ENCODE results near the gene HEATR5B.
"Not testable (repeated sequence)": the region's sequence is repeated elsewhere in the genome, so short reads cannot be mapped to it uniquely, and the experiment has no call there.

The HEATR5B gene

DNA sequence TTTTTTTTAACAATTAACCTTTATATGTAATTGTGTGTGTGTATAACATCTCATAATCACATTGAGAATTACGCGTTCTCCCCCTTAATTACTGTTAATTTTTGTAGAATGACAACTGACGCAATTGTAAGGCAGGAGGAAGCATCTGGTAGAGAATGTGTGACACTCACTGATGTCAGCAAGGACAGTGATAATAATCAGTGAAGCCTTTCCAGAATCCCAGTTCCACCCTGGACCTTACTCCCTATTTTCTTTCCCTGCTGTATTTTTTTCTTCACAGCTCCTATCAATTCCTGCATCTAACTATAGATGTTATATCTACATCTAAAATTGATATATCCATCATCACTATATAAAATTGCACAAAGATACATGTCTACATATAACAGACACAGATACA is 101.7 kb downstream of the HEATR5B start:
- no peak for DNase-seq (ENCODE audit: low read depth, low spot score)

DNA sequence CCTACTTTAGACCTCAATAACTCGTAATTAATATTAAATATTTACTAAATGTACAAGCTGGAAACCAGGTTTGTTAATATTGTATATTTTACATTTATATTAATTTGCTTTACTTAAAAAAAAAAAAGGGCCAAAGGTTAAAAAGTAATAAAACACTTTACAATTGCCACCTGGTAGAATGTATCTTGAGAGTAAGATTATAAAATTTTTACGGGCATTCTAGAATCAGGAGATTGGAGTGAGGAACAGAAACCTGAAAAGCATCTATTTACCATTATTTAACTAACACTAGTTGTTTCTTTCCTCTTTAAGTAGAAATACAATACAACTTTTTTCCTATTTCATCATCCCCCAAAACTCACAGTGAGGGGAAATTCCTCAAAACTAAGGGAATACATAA is 102.3 kb downstream of the HEATR5B start:
- no peak for DNase-seq (ENCODE audit: low read depth, low spot score)

- DNase-seq (ENCODE audit: low read depth, low spot score) = not testable (repeated sequence)
Measured at GRCh38 chr2:36979007-36979406, 105.2 kb downstream of the HEATR5B start.

GRCh38 chr2:36976065-36976464 is 108.1 kb downstream of the HEATR5B start:
- DNase-seq (ENCODE audit: low read depth, low spot score) = no peak

DNA sequence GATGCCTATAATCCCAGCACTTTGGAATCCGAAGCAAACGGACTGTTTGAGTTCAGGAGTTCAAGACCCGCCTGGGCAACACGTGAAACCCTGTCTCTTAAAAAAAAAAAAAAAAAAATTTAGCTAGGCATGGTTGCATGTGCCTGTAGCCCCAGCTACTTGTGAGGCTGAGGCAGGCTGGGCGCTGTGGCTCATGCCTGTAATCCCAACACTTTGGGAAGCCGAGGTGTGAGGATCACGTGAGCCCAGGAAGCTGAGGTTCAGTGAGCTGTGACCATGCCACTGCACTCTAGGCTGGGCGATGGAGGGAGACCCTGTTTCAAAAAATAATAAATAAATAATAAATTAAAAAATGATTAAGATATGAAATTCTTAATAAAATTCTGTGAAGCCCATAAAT is 108.9 kb downstream of the HEATR5B start:
- DNase-seq (ENCODE audit: low read depth, low spot score) = no peak

DNA sequence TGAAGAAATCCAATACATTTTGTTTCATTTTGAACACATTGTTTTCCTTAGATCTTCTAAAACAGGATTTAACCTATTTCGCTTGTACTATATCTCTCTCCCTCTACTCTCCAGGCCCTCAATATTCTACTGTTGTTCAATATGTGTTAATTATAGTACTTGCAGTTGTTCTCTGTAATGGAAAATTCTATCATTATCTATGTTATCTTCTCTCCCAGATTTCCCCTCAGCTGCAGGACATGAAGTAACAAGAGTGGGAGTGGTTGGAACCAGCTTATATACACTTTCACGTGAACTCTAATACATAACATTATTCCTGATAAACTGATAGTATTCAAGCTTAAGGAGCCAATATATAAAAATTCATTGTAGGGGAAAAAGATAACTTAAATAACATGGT is 110.9 kb downstream of the HEATR5B start:
- DNase-seq (ENCODE audit: low read depth, low spot score) = no peak

- DNase-seq (ENCODE audit: low read depth, low spot score) = no peak
Measured at GRCh38 chr2:36971990-36972389, 112.2 kb downstream of the HEATR5B start.

DNA sequence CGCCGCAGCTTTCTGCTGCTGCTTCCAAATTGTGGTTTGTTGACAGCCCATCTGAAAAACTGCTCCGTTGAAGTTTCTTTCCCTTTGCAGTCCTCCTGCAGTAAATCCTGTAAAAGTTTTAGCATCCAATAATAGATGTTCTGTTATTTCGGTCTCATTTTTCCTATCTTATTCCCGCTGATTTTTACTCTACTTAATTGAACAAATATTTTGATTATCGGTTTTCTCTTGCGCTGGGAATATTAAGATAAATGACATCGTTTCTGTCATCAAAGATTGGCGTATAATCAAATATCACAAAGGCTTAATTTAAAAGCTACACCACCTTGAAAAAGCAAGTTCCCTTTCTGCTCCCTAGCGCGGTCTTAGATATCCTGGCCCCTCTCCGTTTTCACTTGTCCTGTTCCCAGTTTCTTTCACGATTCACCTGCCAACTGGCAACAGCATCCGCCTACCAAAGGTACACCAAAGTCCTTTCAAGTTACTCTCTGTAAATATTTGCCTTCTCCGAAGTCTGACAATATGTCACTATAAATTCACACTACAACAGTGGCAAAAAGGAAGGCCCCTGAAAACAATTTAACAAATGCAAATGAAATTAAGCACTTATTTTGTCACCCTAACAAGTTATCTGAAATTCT is 116.8 kb downstream of the HEATR5B start:
- no peak for DNase-seq (ENCODE audit: low read depth, low spot score)

DNA sequence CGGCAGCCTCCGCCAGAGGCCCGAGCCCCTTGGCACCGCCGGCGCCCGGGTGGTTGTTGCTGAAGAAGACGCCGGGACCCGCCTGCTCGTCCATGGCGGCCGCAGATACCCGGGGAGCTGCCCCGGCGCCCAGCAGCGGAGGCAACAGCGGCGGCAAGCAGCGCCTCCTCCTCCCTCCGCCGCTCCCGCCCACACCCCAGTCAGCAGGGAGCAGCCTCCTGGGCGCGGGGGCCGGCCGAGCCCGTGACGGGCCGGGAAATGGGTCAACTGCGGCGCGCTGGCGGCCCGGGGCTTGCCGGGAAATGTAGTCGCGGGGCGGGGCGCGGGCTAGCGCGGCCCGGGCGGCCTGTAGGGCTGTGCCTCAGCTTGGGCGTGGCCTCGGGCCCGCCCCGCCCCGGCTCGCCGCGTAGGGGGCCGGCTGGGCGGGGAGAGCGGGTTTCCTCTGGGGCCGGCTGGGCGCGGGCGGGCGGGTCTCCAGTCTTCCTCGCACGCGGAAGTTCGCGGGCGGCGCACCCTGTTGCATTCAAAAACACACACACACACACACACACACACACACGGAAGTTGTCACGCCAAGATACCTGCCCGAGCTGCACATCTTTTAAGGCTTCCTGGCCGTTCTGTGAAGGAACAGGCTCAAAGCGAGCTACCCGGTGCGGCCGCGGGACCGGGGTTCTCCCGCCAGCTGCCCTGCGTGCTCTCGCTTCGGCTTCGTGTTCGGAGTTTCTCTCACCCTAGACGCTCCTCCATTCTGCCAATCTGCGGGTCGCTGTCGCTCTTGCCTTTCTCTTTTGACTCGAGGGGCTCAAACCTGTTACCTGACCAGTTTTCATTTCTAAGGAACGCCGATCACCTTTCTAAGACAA is 117.6 kb downstream of the HEATR5B start, which contains the start of gene STRN:
Gene STRN (minus strand): TSS at position 167 of the 866 bp plus-strand sequence. CDS start 73 bp downstream, at position 94.
- peak; percentile 99 for DNase-seq (ENCODE audit: low read depth, low spot score)

- peak; percentile 53 for DNase-seq (ENCODE audit: low read depth, low spot score)
Measured at GRCh38 chr2:36965751-36966369, 118.3 kb downstream of the HEATR5B start.

DNA sequence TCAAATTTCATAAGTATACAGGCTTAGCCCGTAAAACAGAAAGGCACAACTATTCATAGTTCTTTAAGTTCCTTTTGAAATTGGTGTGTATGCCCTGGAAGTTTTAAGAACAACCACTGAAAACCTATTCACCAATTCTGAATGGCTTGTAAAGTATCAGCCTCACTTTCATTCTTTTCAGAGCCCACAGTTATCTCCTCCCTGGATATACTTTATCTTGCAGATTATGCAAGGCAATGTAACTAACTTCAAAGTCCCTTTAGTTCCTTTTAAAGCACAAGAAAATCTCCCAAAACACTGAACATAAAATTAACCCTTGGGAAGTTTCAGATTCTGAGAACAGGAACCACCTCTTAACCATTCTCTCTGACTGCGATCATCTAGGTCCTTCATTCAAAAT is 119.0 kb downstream of the HEATR5B start:
- no peak for DNase-seq (ENCODE audit: low read depth, low spot score)

DNA sequence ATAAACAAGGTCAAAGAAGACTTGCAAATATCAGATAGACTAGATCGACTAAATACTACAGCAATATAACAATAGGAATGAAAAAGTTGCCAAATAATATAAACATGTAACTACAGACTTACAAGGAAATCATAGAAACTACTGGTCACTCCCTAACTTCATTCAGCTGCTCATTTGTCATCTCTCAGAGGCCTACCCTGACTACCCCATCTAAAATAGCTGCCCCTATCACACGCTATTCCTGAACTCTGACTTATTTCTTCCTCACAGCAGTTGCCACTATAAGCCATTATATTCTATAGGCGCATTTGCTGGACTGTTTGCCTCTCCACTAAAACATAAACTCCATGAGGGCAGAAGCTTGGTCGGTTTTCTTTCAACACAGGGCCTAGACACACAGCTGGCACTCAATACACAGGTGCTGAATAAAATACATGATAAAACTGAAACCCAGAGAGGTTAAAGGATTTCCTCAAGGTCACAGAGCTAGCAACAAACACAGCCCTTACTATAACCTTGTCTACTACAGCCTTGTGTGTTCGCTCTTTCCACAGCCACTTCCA is 119.6 kb downstream of the HEATR5B start:
- DNase-seq (ENCODE audit: low read depth, low spot score) = no peak

- DNase-seq (ENCODE audit: low read depth, low spot score) = no peak
Measured at GRCh38 chr2:36963734-36964133, 120.4 kb downstream of the HEATR5B start.

DNA sequence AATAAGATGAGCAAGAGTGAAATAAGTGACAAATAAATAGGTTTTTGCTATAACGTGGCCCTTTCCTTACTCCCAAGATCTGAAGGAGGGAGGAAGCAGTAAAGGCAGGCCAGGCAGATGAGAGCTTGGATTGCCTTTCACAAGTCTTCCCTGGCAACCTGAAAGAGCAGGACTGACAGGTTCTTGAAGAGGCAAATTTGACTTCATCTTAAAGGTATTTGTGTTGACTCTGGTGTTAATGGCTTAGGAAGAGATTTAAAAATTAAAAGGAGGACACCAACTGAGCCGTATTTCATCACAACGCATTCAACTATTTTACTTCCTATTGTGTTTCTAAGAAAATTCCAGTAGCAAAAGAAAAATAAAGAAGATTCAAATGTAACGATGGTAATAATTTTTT is 121.1 kb downstream of the HEATR5B start:
- no peak for DNase-seq (ENCODE audit: low read depth, low spot score)

DNA sequence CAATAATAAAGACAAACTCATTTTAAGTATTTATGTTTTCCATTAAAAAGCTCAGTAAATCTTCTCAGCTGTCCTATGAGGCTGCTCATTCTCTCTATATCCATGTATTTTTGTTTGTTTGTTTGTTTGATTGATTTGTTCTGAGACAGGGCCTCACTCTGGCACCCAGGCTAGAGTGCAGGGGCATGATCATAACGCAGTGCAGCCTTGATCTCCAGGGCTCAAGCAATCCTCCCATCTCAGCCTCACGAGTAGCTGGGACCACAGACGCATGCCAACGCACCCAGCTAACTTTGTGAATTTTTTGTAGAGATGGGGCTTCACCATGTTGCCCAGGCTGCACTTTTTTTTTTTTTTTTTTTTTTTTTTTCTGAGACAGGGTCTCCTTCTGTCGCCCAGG is 123.4 kb downstream of the HEATR5B start:
- no peak for DNase-seq (ENCODE audit: low read depth, low spot score)

DNA sequence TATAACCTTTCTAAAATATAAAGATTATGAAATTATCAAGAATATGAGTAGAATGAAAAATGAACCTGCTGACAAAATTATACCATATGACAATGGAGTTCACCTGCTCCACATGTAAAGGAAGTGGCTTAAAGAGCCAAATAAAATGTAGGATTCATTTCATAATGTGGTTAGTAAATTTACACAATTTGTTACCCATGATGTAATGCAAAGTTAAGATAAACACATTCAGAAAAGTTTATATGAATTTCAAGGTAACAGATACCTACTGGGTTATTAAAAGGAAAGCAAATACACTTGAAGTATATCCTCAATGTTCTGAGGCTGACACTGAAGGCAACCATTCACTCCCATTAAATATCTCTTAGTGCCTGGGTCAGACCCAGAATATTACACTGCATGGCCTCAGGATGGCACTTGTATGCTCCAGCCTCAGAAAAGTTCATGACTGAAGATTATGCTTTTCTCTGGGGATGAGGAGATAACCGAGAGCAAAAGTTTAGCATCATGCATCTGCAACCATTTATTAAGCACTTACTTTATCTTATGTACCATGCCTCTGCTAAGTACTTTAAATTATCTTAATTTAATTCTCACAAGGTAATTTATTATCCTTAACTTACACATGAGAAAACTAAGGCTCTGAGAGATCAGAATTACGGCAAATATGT is 124.0 kb downstream of the HEATR5B start:
- DNase-seq (ENCODE audit: low read depth, low spot score) = no peak

DNA sequence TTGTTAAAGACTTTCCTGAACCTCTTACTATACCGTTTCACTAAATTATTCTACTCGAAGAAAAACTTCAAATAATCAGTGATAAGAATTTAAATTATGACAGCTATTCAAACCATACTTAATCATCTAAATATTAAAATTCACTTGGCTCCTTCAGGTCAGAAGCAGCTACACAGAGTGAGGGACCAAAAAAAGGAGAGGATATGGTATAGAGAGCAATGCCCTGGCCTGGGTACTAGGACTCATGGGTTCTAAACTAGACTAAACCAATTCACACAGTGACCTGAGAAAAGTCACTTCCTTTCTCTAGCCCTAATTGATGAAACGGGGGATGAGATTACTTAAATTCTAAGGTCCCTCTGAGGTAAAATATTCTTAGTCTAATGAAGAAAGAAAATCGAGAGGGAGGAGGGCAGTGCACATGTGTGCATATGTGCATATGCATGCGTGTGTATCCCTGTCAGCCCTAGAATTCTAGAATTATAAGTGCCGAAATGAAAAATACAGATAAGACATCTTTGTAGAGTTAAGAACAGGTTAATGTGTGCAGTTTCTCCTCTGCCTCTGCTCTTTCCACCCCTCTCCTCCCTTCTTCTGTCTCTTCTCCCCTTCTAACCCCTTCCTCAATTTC is 129.1 kb downstream of the HEATR5B start:
- no peak for DNase-seq (ENCODE audit: low read depth, low spot score)

DNA sequence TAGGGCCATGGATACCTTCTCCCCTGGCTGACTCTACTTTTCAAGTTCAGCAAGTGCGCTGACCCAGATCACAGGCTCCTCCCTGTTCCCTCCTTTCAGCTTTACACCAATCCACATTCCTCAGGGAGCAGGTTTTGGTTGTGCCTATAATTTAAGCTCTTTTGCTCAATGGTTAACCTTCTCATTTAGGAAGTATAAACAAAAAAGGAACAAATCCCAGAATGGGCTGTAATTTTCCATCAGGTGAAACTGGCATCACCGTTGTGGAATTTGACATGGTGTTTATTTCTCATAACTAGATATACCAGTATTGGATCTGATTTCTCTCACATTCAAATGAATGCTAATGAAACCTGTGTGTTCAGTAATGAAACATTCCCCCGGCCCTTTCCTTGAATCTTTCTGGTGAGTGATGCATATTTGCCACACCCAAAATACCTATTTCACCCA is 131.4 kb downstream of the HEATR5B start:
- DNase-seq (ENCODE audit: low read depth, low spot score) = no peak

DNA sequence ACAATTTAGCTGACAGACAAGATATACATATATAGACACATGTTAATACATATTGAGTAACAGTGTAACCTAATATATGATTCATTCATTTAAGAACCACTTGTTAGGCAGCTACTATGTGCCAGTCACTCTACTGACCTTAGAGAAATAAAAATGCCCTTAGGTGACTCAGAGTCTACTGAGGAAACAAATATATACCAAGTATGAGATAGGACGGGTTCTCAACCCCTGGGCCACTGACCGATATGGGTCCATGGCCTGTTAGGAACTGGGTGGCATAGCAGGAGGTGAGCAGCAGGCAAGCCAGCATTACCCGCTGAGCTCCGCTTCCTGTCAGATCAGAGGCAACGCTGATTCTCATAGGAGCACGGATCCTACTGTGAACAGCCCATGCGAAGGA is 132.6 kb downstream of the HEATR5B start:
- DNase-seq (ENCODE audit: low read depth, low spot score) = no peak

GRCh38 chr2:36951027-36951518 is 133.1 kb downstream of the HEATR5B start:
- DNase-seq (ENCODE audit: low read depth, low spot score) = no peak

GRCh38 chr2:36949845-36950244 is 134.3 kb downstream of the HEATR5B start:
- DNase-seq (ENCODE audit: low read depth, low spot score) = no peak
